ENCODE measurements around the gene MROH7.

Gene MROH7

DNA sequence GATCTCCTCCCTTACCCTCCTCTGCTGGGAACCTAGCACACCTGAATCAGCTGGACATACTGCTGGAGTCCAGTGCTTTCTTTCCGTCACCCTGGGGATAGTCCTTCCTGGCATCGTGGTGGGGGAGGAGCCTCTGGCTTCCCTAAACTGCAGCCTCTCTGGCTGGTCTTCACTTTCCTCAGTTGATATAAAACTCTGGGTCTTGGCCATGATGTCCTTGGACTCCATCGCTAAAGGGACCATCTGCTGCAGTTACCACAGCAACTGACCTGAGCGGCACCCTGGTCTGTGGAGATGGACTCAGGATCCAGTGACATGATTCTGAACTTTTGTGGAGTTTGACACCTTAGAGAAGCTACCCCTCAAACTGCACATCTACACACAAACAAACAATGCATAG lies 99.9 kb downstream of the MROH7 start:
- DNase-seq (ENCODE audit: low read depth in 2 of 2) = no peak

DNA sequence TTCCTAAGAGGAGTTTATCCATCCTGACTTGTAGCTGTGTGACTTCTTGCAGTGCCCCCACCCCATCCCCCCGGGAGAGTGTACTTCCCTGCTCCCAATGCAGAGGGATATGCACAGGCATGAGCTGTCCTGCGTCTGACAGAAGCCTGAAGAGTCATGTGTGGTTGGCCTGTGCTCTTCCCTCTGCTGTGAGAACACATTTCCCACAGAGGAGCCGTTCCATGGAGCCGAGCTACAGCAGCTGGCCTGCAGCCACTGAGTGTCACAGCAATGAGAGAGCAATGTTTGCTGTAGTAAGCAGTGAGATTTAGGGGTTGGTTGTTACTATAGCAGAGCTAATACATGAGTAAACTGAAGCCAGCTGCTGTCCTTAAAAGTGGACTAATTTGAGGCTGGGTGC lies 100.7 kb downstream of the MROH7 start:
- DNase-seq (ENCODE audit: low read depth in 2 of 2) = no peak

DNA sequence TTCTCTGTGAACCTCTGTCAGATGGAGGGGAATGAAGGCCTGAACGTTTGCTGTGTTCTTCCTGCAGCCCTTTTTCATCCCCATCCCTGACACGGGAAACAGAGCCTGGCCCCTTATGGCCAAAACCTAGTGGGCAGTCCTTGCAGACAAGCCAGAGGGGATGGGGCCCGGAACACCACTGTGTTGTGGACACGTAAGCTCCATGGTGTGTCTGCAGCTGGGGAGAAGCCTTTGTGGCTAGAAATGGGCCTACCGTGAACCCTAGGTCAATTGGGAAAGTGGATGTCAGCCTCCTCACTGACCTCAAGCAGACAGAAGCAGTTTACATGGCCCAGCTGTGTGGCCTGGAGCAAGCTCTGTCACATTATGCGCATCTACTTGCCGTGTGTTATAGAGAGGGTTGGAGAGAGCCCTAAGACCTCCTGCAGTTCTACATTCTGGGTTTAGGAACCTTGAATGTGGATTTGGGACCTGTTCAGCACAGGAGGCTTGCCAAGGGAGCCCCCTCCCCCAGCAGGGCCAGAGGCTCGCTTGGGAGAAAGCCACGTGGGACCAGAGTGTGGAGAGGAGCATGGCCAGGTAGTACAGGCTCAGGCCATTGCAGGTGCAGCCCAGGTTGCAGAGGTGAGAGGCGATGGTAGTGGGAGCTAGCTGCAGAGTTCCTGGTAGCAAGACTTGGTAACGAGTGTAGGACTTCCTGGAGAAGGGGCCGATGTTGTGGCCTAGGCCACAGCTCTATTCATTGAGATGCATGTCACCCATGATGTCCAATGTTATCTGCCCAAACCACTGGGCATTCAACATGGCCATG lies 102.0 kb downstream of the MROH7 start:
- no peak for DNase-seq (ENCODE audit: low read depth in 2 of 2)

DNA sequence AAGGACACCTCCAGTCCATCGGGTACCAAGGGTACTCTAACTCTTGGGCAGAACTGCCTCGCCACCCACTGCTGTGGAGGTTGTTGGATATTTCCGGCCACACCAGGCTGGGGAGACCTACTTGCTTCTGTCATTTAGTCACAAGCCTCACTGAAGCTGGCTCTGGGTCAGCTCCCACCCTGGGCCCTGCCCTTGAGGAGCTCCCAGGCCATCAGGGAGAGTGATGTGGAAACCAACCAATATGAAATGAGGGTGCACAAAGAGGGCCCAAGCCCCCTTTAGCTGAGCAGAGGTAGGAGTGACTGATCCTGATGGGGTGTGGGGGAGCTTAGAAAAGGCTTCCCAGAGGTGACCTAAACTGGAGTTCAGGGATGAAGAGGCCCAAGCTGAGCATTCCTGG lies 103.1 kb downstream of the MROH7 start:
- DNase-seq (ENCODE audit: low read depth in 2 of 2) = no peak

DNA sequence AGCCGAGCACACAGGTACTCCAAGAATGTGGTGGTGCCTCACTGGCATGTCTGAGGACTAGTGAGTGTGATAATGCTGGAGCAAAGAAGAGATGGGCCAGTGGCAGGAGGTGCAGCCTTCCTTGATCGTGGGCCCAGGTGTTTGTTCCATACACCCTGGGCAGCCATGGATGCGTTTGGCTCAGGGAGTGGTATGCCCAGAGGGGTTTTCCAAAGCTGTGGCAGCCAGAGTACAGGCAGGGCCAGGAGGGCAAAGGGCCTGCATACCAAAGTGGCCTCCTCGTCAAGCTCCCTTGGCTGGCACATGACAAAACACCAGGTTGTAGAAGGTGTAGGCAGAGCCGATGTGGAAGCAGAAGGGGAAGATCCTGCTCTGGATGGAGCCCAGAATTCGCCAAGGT lies 103.7 kb downstream of the MROH7 start:
- DNase-seq (ENCODE audit: low read depth in 2 of 2) = no peak

DNA sequence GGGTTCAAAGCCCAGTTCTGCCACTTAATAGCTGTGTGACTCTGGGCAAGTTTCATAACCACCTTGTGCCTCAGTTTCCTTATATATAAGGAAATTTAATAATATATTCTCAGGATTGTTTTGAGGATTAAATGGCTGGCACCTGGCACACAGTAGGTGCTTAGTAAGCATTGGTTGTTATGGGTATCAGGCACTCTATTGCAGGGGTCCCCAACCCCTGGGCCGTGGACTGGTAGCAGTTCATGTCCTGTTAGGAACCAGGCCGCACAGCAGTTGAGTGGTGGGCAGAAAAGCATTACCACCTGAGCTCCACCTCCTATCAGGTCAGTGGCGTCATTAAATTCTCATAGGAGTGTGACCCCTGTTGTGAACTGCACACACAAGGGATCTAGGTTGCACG lies 104.3 kb downstream of the MROH7 start:
- no peak for DNase-seq (ENCODE audit: low read depth in 2 of 2)

DNA sequence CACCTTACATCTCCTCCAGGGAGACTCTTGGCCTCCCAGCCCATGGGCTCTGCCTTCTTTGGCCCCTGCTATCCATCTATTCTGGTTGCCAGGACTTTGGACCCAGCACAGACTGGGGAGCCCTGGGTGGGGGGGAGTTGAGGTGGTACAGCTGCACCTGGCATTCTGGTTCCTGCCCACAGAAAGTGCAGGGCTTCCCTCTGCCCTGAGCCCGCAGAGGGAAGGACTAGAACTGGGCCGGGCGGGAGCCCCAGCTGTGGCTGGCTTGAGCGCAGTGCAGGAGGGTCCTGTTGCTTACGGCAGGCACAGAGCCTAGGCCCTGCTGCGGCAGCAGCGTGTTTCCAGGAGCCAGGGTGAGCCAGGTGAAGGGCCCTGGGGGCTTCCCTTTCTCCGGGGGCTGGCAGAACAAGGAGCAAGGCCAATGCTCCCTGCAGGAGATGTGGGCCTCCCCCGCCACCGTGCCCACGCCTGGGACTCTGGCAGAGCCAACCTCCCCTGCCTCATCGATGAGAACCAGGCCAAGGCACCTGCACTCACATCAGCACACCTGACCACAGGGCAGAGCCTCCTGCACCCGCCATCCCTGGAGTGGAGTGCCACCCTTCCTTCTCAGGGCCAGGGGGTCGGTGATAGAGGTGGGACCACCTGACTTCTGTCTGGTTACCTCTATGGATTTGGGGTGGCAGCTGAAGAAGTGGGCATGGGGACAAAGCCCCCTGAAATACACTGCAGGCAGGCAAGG lies 106.7 kb downstream of the MROH7 start:
- no peak for DNase-seq (ENCODE audit: low read depth in 2 of 2)

DNA sequence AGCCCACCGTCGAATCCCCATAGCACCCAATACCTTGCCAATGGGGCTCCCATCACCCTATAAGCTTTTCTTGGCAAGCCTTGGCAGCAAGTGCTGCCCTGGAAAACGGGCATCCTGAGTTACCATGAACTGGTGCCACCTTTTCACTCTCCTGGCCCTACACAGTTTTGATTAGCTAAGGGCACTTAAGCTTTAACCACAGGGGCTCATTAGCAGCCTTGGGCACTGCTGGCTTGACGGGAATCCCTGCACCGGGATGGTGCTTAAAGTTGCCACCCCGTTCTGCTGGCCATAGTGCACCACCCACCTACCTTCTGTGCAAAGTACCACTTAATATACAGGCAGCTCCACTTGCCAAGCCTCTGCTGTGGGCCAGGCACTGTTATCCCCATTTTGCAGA lies 109.0 kb downstream of the MROH7 start:
- no peak for DNase-seq (ENCODE audit: low read depth in 2 of 2)

DNA sequence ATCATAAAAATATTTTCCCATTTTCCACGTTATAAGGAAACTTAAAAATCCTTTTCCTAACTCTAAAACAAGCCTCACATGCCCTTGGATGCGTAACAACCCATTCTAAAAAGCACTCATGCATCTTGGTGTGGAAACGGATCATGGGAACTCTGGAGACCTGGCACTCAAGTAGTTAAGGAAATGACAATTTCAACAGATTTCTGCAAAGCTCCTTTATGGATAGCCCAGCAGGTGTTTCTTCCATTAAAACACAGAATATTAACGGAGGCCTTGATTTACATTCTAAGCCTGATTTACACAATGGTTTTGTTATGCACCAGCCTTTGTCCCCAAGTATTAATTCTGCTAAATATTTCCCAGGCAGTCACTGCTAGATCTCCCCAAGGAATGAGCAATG lies 109.8 kb downstream of the MROH7 start:
- DNase-seq (ENCODE audit: low read depth in 2 of 2) = no peak

DNA sequence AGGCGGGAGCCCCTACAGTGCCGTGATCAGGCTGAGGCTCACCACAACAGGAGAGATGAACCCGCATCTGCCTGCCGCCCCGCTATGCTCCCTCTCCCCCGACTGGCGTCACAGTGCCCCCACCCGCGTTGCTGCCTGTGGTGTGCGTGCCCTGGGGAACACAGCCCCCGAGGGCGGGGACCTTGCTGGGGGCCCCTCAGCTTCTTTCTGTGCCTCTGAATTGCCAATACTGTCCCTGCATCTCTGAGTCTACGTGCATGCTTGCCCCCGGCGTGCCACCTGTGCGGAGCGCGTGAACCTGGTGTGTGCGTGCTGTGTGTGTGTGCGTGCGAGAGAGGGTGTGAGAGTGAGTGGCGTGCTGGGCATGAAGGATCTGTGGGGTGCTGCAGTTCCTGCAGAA lies 112.5 kb downstream of the MROH7 start:
- no peak for DNase-seq (ENCODE audit: low read depth in 2 of 2)

DNA sequence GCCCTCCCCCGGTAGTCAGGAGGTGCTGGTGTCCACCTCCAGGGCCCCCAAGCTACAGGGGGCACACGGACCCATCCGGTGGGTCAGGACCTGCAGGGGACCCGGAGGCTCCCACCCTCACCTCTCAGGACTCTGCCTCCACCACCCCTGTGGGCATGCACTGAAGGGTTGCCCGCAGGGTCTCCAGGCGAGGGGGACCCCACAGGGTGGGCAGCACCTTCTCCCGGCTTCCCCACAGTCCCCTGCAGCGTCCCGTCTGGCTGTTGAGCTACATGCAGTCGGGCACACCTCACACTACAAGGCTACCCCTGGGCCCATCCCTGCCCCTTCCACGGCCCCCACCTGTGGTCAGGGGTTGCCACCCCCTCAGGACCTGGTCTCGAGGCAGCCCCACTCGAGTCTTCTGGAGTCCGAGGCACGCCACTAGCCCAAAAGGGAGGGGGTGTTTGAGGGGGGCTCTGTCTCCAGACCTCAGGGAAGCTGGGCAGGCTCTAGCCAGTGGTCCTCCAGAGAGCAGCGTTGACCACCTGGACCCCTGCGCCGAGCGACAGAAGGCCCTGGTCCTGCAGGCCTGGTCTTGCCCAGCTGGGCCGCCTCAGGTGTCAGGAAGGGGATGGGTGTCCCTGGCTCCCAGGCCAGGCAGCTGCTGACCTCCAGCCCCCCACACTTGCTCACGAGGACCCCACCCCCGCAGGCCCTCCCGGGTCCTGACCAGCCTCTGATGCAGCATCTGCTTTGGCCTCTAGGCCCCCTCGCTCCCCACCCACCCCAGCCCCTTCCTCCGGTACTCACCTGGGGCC lies 113.1 kb downstream of the MROH7 start:
- DNase-seq (ENCODE audit: low read depth in 2 of 2) = no peak

DNA sequence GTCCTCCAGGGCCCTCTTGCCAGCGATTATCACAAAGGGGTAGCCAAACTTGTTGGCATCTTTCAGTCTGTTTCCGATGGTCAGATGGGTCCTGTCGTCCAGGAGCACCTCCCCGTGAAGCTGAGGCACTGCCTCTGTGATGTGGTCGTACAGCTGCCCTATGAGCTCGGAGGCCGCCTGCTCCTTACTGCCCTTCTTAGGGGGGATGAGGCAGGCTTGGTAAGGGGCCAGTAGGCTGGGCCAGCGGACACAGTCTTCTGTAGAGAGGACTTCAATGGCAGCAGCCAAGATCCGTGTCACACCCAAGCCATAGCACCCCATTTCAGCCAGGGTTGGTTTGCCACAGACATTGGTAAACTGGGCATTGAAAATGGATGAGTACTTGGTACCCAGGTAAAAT lies 116.2 kb downstream of the MROH7 start:
- no peak for DNase-seq (ENCODE audit: low read depth in 2 of 2)

DNA sequence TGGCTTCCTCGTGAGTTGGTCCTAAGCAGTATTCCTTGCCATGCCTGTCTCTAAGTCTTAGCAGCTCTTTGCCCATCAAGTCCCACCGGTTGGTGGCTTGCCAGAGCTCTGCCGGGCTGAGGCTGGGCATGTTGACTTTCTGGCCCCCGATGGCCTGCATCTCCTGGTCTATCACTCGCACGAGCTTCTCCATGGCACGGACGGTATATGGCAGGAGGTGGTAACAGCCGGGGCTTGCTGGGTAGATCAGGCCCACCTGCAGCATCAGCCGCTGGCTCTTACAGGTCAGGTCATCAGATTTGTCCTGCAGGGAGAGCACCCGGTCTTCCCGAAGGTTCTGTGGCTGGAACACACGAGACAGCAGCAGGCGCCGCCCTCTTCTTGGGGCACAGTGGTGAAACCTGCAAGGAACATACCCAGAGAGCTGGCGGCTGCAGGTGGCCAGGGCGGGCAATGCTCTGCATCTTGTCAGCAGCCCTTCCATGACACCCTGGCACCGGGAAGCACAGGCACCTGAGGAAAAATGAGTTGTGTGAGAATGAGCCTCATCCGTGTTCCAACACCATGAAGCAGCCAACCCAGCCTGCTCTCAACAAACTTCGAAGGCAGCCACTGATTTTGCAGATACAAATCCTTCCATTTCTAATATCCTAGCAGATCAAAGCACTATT lies 117.2 kb downstream of the MROH7 start:
- DNase-seq (ENCODE audit: low read depth in 2 of 2) = no peak

Data from activated CD8-positive, alpha-beta memory T cell treated with anti-CD3 and anti-CD28 coated beads for 4 hours (primary cell).